Kidney (tissue), 14 donors: Measurements from ENCODE around the gene MRPL44. TPM values are rescaled to one million over a fixed set of nuclear protein-coding genes. Genes with fewer than 3 reads are reported as not detected.

Experiments
- DNase-seq, 5 donors: peaks; one replicate each; pipeline ENCODE4 v3.0.0-alpha.2; 2013 to 2020
- FAIRE-seq: peaks from 2 replicates; lab custom pipeline; 2012; peaks lifted over from hg19 to GRCh38; lab: Jason Lieb, UNC
- H3K27ac ChIP-seq, 2 donors: one replicate each; pipeline ENCODE4 v1.7.0; 2013; ENCODE audit warnings: low read depth in 2 of 2, low read length in 2 of 2, inconsistent platforms in 1 of 2
- H3K27me3 ChIP-seq: one replicate; pipeline ENCODE4 v1.7.1; 2013; ENCODE audit warnings: low read length, inconsistent platforms; ENCODE audit not compliant: control insufficient read depth, insufficient read depth
- H3K36me3 ChIP-seq, 3 donors: one replicate each; pipeline versions ENCODE4 v1.7.0 to v1.7.1; 2013; ENCODE audit warnings: low read length in 3 of 3, control low read depth in 1 of 3, inconsistent platforms in 1 of 3; ENCODE audit not compliant: insufficient read depth in 3 of 3, control insufficient read depth in 2 of 3
- H3K4me1 ChIP-seq, 3 donors: one replicate each; pipeline versions ENCODE4 v1.7.0 to v1.7.1; 2013; ENCODE audit warnings: low read length in 3 of 3, inconsistent platforms in 1 of 3, low read depth in 1 of 3; ENCODE audit not compliant: control insufficient read depth in 2 of 3, insufficient read depth in 2 of 3
- H3K4me3 ChIP-seq, 3 donors: one replicate each; pipeline versions ENCODE4 v1.7.0 to v1.8.1; 2013; ENCODE audit warnings: low read length in 3 of 3, control low read depth in 1 of 3, inconsistent platforms in 1 of 3
- H3K9ac ChIP-seq, 3 donors: one replicate each; pipeline versions ENCODE4 v1.7.0 to v1.7.1; 2013; ENCODE audit warnings: low read length in 3 of 3, control low read depth in 1 of 3, inconsistent platforms in 1 of 3
- H3K9me3 ChIP-seq, 3 donors: one replicate each; pipeline versions ENCODE4 v1.7.0 to v1.7.1; 2013; ENCODE audit warnings: low read length in 3 of 3, control low read depth in 1 of 3, inconsistent platforms in 1 of 3; ENCODE audit not compliant: control insufficient read depth in 2 of 3, insufficient read depth in 1 of 3
- CTCF ChIP-seq: IDR thresholded peaks from 3 replicates; pipeline ENCODE4 v1.5.1; 2012; ENCODE audit warnings: mild to moderate bottlenecking, moderate library complexity, borderline replicate concordance; ENCODE audit not compliant: insufficient read depth; ENCODE audit errors: extremely low read depth
- intact Hi-C: fragments of 100-400 bp; cut with DNase I; formaldehyde crosslinking; loops from one replicate; pipeline ENCODE4 v1.11.1; 2022
- polyA plus RNA-seq: library from polyadenylated mRNA; stranded (reverse); fragments of 350-450 nt; fragmentation: Illumina TruSeq; extraction: RNeasy Lipid Tissue Mini Kit (QIAGEN cat#74804); gene quantifications from one replicate; pipeline ENCODE4 v1.2.3, GENCODE V29; 2014; ENCODE audit warnings: low read depth, low replicate concordance; ENCODE audit not compliant: insufficient read depth
- total RNA-seq: library from RNA; stranded (reverse); fragmentation: NEBNext Ultra II Directional; extraction: Animal tissue kit (Norgen Biotek cat#: 25700); gene quantifications from one replicate; pipeline ENCODE4 v1.2.1, GENCODE V29; 2021
- donor health status: control.
- donor health status: control.
- donor health status: control.
- donor health status: control.
- donor health status: control.
- donor health status: DM: yes; HTN: yes; CAD: no.
- donor health status: Normal renal cell carcinoma (clear cell type).

MRPL44 gene
- total and polyA plus RNA-seq, 2 donors from 2014 or later: 24.2 to 52.7 TPM

GRCh38 chr2:223943135-223943534 is 14.1 kb upstream of the MRPL44 start:
- FAIRE-seq (no peak), DNase-seq (no peak)
- TF ChIP-seq CTCF: no peak
- intact Hi-C loops: no loop called here
- Histone ChIP-seq H3K4me3 (peak overlapping the region in 2 of 3 donors; percentile 22 to 82), H3K27me3 (no peaks in the 10 kb centered on the region), H3K27ac (no peak overlapping the region), H3K9ac (peak overlapping the region in 1 of 3 donors; percentile 90), H3K9me3 (no peaks in the 10 kb centered on the region), H3K36me3 (no peaks in the 10 kb centered on the region), H3K4me1 (peaks cover 0 to 5% (median 5%) of the 10 kb centered on the region in 3 donors)

GRCh38 chr2:223943561-223944008 is 13.7 kb upstream of the MRPL44 start:
- H3K9ac ChIP-seq: peak overlapping the region; percentile 42 to 90 (median 89)
- H3K36me3 ChIP-seq: no peaks in the 10 kb centered on the region
- peak in 3 of 5 donors; percentile 27 to 61 (median 52) for DNase-seq
- FAIRE-seq: no peak
- H3K4me1 ChIP-seq: peaks cover 0 to 5% (median 5%) of the 10 kb centered on the region in 3 donors
- peak overlapping the region; percentile 60 to 82 (median 70) for H3K4me3 ChIP-seq
- no peak for TF ChIP-seq CTCF
- H3K27me3 ChIP-seq: no peaks in the 10 kb centered on the region
- no peaks in the 10 kb centered on the region for H3K9me3 ChIP-seq
- intact Hi-C loops: no loop called here
- H3K27ac ChIP-seq: no peak overlapping the region

- TF ChIP-seq CTCF: no peak
- Histone ChIP-seq H3K4me3 (peak overlapping the region; percentile 60 to 82 (median 70)), H3K9ac (peak overlapping the region; percentile 42 to 90 (median 89)), H3K36me3 (no peaks in the 10 kb centered on the region), H3K27me3 (no peaks in the 10 kb centered on the region), H3K4me1 (peaks cover 0 to 5% (median 5%) of the 10 kb centered on the region in 3 donors), H3K9me3 (no peaks in the 10 kb centered on the region), H3K27ac (peak overlapping the region; percentile 89 to 92)
- no peak for FAIRE-seq
- intact Hi-C loops: no loop called here
- DNase-seq: peak; percentile 62 to 80 (median 64)
Measured at GRCh38 chr2:223944166-223944702, 13.0 kb upstream of the MRPL44 start.
